ENCODE measurements around the gene IGSF8.

Gene IGSF8

GRCh38 chr1:160134791-160135572 is 36.6 kb upstream of the IGSF8 start:
- DNase-seq (ENCODE audit: low spot score) (no peak), ATAC-seq (ENCODE audit: low read depth) (no peak)
- no peak overlapping the region for H3K4me3 ChIP-seq (ENCODE audit: severe bottlenecking)
- no peaks in the 10 kb centered on the region for H3K36me3 ChIP-seq (ENCODE audit: low read depth)
- no peaks in the 10 kb centered on the region for H3K9me3 ChIP-seq (ENCODE audit: severe bottlenecking)
- no peaks in the 10 kb centered on the region for H3K4me1 ChIP-seq (ENCODE audit: insufficient read depth, poor library complexity, severe bottlenecking)
- no peaks in the 10 kb centered on the region for H3K27me3 ChIP-seq (ENCODE audit: insufficient read depth, poor library complexity, severe bottlenecking)
- no peak overlapping the region for H3K27ac ChIP-seq (ENCODE audit: poor library complexity, severe bottlenecking)
- TF ChIP-seq CTCF (IDR thresholded peaks at IDR 0.05; ENCODE audit: poor library complexity, severe bottlenecking) = no peak

- H3K27me3 ChIP-seq (ENCODE audit: insufficient read depth, poor library complexity, severe bottlenecking) = no peaks in the 10 kb centered on the region
- DNase-seq (ENCODE audit: low spot score) (no peak), ATAC-seq (ENCODE audit: low read depth) (no peak)
- H3K9me3 ChIP-seq (ENCODE audit: severe bottlenecking) = no peaks in the 10 kb centered on the region
- H3K4me3 ChIP-seq (ENCODE audit: severe bottlenecking) = no peak overlapping the region
- no peaks in the 10 kb centered on the region for H3K36me3 ChIP-seq (ENCODE audit: low read depth)
- TF ChIP-seq CTCF (IDR thresholded peaks at IDR 0.05; ENCODE audit: poor library complexity, severe bottlenecking) = no peak
- H3K27ac ChIP-seq (ENCODE audit: poor library complexity, severe bottlenecking) = no peak overlapping the region
- H3K4me1 ChIP-seq (ENCODE audit: insufficient read depth, poor library complexity, severe bottlenecking) = no peaks in the 10 kb centered on the region
These were observed 35.8 kb upstream of the IGSF8 start for GRCh38 chr1:160133990-160134770.

DNA sequence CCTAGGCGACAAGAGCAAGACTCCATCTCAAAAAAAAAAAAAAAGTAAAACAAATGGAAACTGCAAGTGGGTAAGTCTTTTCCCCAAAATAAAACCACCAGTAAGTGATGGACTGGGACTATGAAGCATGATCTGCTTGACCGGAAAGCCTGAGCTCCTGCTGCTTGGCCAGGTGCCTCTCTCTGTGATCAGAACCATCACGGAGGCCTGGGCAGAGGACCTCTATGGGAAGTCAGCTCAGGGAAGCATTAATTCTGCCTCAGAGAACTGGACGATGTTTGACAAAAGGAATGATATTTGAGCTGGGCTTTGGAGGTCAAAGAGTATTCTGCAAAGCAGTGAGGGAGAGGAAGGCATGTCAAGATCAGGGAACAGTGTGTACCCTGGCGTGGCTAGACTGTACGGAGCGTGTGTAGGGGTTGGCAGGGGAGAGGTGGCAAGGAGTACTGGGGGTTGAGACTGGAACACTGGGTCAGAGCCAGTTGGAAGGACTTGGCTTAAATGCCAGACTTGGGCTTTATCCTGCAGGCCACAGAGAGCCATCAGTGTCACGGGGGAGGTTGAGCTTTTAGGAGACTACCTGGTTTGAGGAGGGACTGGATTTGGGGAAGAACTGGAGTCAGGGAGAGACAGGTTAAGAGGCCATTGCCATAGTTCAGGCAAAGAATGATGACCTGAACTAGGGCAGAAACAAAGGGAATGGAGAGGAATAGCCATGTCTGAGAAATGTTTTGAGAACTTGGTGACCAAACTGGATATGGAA is 33.6 kb upstream of the IGSF8 start:
- Histone ChIP-seq H3K9me3 (ENCODE audit: severe bottlenecking) (no peaks in the 10 kb centered on the region), H3K4me1 (ENCODE audit: insufficient read depth, poor library complexity, severe bottlenecking) (no peaks in the 10 kb centered on the region), H3K4me3 (ENCODE audit: severe bottlenecking) (no peak overlapping the region), H3K36me3 (ENCODE audit: low read depth) (no peaks in the 10 kb centered on the region), H3K27ac (ENCODE audit: poor library complexity, severe bottlenecking) (no peak overlapping the region), H3K27me3 (ENCODE audit: insufficient read depth, poor library complexity, severe bottlenecking) (no peaks in the 10 kb centered on the region)
- no peak for ATAC-seq (ENCODE audit: low read depth)
- DNase-seq (ENCODE audit: low spot score) = no peak
- TF ChIP-seq CTCF (IDR thresholded peaks at IDR 0.05; ENCODE audit: poor library complexity, severe bottlenecking) = no peak

- no peaks in the 10 kb centered on the region for H3K4me1 ChIP-seq (ENCODE audit: insufficient read depth, poor library complexity, severe bottlenecking)
- no peaks in the 10 kb centered on the region for H3K9me3 ChIP-seq (ENCODE audit: severe bottlenecking)
- DNase-seq (ENCODE audit: low spot score) (no peak), ATAC-seq (ENCODE audit: low read depth) (no peak)
- no peak overlapping the region for H3K4me3 ChIP-seq (ENCODE audit: severe bottlenecking)
- H3K36me3 ChIP-seq (ENCODE audit: low read depth) = no peaks in the 10 kb centered on the region
- H3K27me3 ChIP-seq (ENCODE audit: insufficient read depth, poor library complexity, severe bottlenecking) = no peaks in the 10 kb centered on the region
- TF ChIP-seq CTCF (IDR thresholded peaks at IDR 0.05; ENCODE audit: poor library complexity, severe bottlenecking) = no peak
- no peak overlapping the region for H3K27ac ChIP-seq (ENCODE audit: poor library complexity, severe bottlenecking)
These were observed 32.5 kb upstream of the IGSF8 start for GRCh38 chr1:160130939-160131338.

Data from RWPE2 (cell line).